Thyroid gland (tissue), 4 donors: ENCODE measurements around the gene MAGEB17. TPM values are rescaled to one million over a fixed set of nuclear protein-coding genes. Genes with fewer than 3 reads are reported as not detected.
"Not testable (repeated sequence)": the region's sequence is repeated elsewhere in the genome, so short reads cannot be mapped to it uniquely, and the experiment has no call there.

Experiments
- DNase-seq, 2 donors: peaks; one replicate each; pipeline ENCODE4 v3.0.0-alpha.2; 2019
- H3K27ac ChIP-seq, 3 donors: fragments of 200-600 bp; sonication (generic); 1 replicate in 2 of 3; 2 replicates in 1 of 3; pipeline ENCODE4 v1.5.1; 2016 to 2019; ENCODE audit warnings: mild to moderate bottlenecking in 1 of 3, moderate library complexity in 1 of 3
- H3K27me3 ChIP-seq: fragments of 200-600 bp; sonication (generic); one replicate; pipeline ENCODE4 v1.5.1; 2019
- H3K36me3 ChIP-seq, 2 donors: fragments of 200-600 bp; sonication (generic); one replicate each; pipeline ENCODE4 v1.5.1; 2016 to 2019
- H3K4me1 ChIP-seq, 2 donors: fragments of 200-600 bp; sonication (generic); one replicate each; pipeline ENCODE4 v1.5.1; 2017 to 2019
- H3K4me3 ChIP-seq, 3 donors: fragments of 200-600 bp; sonication (generic); replicated peaks in 1 of 3; 1 replicate in 2 of 3; 2 replicates in 1 of 3; pipeline ENCODE4 v1.5.1; 2016; ENCODE audit warnings: mild to moderate bottlenecking in 1 of 3
- H3K9me3 ChIP-seq: fragments of 200-600 bp; sonication (generic); one replicate; pipeline ENCODE4 v1.5.1; 2017
- CTCF ChIP-seq, 6 experiments: fragments of 200-600 bp in 3 of 6; fragments of 450-650 bp in 3 of 6; sonication (generic) in 3 of 6; IDR thresholded peaks; one replicate each; pipeline ENCODE4 v1.5.1; 2016 to 2019; ENCODE audit warnings: antibody characterized with exemption in 6 of 6, mild to moderate bottlenecking in 2 of 6, inconsistent platforms in 1 of 6, moderate library complexity in 1 of 6
- POLR2A ChIP-seq, 2 donors: fragments of 450-650 bp; IDR thresholded peaks; one replicate each; pipeline ENCODE4 v1.6.1; 2017; ENCODE audit warnings: antibody characterized with exemption in 2 of 2, mild to moderate bottlenecking in 2 of 2, moderate library complexity in 1 of 2
- WGBS, 2 donors: methylation state at CpG; one replicate each; pipeline ENCODE4 v1.1.5; 2017; 5-methylcytosine and 5-hydroxymethylcytosine counted together
- intact Hi-C: fragments of 100-400 bp; cut with DNase I; formaldehyde crosslinking; loops from one replicate; pipeline ENCODE4 v1.15.1; 2023
- total RNA-seq, 4 donors: library from RNA; depleted of rRNA; stranded (reverse); fragments of >200 nt; gene quantifications; one replicate each; pipeline ENCODE4 v1.2.3, GENCODE V29; 2016

The MAGEB17 gene
- total RNA-seq, 4 donors from 2014 or later = 0.33 to 0.40 (median 0.39) TPM; not detected in 1

GRCh38 chrX:16143968-16144367, 23.3 kb upstream of the MAGEB17 start:
- intact Hi-C loops = no loop called here
- Histone ChIP-seq H3K27me3 (no peaks in the 10 kb centered on the region), H3K4me3 (no peak overlapping the region), H3K9me3 (no peaks in the 10 kb centered on the region), H3K36me3 (no peaks in the 10 kb centered on the region), H3K27ac (no peak overlapping the region), H3K4me1 (no peaks in the 10 kb centered on the region)
- DNase-seq = no peak
- no peak for TF ChIP-seq POLR2A (IDR thresholded peaks at IDR 0.05)
- no peak for TF ChIP-seq CTCF (IDR thresholded peaks at IDR 0.05)

GRCh38 chrX:16144420-16144819, 22.9 kb upstream of the MAGEB17 start:
- 41 to 48% methylated on average over 2 of the region's 2 CpGs for WGBS, 2 donors
- H3K27ac ChIP-seq = no peak overlapping the region
- no peak overlapping the region for H3K4me3 ChIP-seq

GRCh38 chrX:16145093-16145492, 22.2 kb upstream of the MAGEB17 start:
- intact Hi-C loops, H3K4me3 ChIP-seq, H3K4me1 ChIP-seq, H3K27me3 ChIP-seq, H3K27ac ChIP-seq, H3K9me3 ChIP-seq, DNase-seq, H3K36me3 ChIP-seq: not testable (repeated sequence)
- 78 to 80% methylated on average over 1 of the region's 1 CpG for WGBS, 2 donors

More at GRCh38 chrX:16144420-16144819, 22.9 kb upstream of the MAGEB17 start:
- no peaks in the 10 kb centered on the region for H3K4me1 ChIP-seq
- H3K9me3 ChIP-seq = no peaks in the 10 kb centered on the region
- intact Hi-C loops = no loop called here
- DNase-seq = no peak
- no peak for TF ChIP-seq CTCF (IDR thresholded peaks at IDR 0.05)
- TF ChIP-seq POLR2A (IDR thresholded peaks at IDR 0.05) = no peak
- H3K27me3 ChIP-seq = no peaks in the 10 kb centered on the region
- no peaks in the 10 kb centered on the region for H3K36me3 ChIP-seq

GRCh38 chrX:16145656-16146055, 21.6 kb upstream of the MAGEB17 start:
- no peak overlapping the region for H3K4me3 ChIP-seq
- intact Hi-C loops = no loop called here
- no peak for TF ChIP-seq POLR2A (IDR thresholded peaks at IDR 0.05)
- no peak for TF ChIP-seq CTCF (IDR thresholded peaks at IDR 0.05)
- DNase-seq = no peak
- H3K27me3 ChIP-seq = no peaks in the 10 kb centered on the region
- no peaks in the 10 kb centered on the region for H3K9me3 ChIP-seq
- H3K27ac ChIP-seq = no peak overlapping the region
- no peaks in the 10 kb centered on the region for H3K4me1 ChIP-seq
- no peaks in the 10 kb centered on the region for H3K36me3 ChIP-seq

- no peak overlapping the region for H3K27ac ChIP-seq
- H3K36me3 ChIP-seq = no peaks in the 10 kb centered on the region
- WGBS, 2 donors = 80 to 90% methylated on average over 2 of the region's 3 CpGs
- intact Hi-C loops = no loop called here
- H3K4me3 ChIP-seq = no peak overlapping the region
- no peak for DNase-seq
- no peaks in the 10 kb centered on the region for H3K27me3 ChIP-seq
- H3K9me3 ChIP-seq = no peaks in the 10 kb centered on the region
- TF ChIP-seq POLR2A (IDR thresholded peaks at IDR 0.05) (no peak), CTCF (IDR thresholded peaks at IDR 0.05) (no peak)
- no peaks in the 10 kb centered on the region for H3K4me1 ChIP-seq
Measured at GRCh38 chrX:16148896-16149295, 18.4 kb upstream of the MAGEB17 start.

- Histone ChIP-seq H3K9me3 (no peaks in the 10 kb centered on the region), H3K27ac (no peak overlapping the region), H3K4me1 (no peaks in the 10 kb centered on the region), H3K27me3 (no peaks in the 10 kb centered on the region), H3K4me3 (no peak overlapping the region), H3K36me3 (no peaks in the 10 kb centered on the region)
- intact Hi-C loops = no loop called here
- TF ChIP-seq CTCF (IDR thresholded peaks at IDR 0.05) = no peak
- TF ChIP-seq POLR2A (IDR thresholded peaks at IDR 0.05) = no peak
- no peak for DNase-seq
- WGBS, 2 donors = 69 to 74% methylated on average over 5 of the region's 5 CpGs
Measured at GRCh38 chrX:16155581-16156096, 11.6 kb upstream of the MAGEB17 start.
